ENCODE data around the gene BTBD2.

- TF ChIP-seq, protein P1, sequence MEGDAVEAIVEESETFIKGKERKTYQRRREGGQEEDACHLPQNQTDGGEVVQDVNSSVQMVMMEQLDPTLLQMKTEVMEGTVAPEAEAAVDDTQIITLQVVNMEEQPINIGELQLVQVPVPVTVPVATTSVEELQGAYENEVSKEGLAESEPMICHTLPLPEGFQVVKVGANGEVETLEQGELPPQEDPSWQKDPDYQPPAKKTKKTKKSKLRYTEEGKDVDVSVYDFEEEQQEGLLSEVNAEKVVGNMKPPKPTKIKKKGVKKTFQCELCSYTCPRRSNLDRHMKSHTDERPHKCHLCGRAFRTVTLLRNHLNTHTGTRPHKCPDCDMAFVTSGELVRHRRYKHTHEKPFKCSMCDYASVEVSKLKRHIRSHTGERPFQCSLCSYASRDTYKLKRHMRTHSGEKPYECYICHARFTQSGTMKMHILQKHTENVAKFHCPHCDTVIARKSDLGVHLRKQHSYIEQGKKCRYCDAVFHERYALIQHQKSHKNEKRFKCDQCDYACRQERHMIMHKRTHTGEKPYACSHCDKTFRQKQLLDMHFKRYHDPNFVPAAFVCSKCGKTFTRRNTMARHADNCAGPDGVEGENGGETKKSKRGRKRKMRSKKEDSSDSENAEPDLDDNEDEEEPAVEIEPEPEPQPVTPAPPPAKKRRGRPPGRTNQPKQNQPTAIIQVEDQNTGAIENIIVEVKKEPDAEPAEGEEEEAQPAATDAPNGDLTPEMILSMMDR (IDR thresholded peaks at IDR 0.05): no peak
- TF ChIP-seq POLR2A (IDR thresholded peaks at IDR 0.05): no peak
Measured at GRCh38 chr19:1984357-1984756, 31.2 kb downstream of the BTBD2 start.

Data from Peyer's patch (tissue), 4 donors.